DMS153 (cell line): ENCODE data around the gene PRPF18.

Experiments used
- DNase-seq: peaks from one replicate; lab custom pipeline; 2025; lab: John Stamatoyannopoulos, UW

PRPF18 gene

DNA sequence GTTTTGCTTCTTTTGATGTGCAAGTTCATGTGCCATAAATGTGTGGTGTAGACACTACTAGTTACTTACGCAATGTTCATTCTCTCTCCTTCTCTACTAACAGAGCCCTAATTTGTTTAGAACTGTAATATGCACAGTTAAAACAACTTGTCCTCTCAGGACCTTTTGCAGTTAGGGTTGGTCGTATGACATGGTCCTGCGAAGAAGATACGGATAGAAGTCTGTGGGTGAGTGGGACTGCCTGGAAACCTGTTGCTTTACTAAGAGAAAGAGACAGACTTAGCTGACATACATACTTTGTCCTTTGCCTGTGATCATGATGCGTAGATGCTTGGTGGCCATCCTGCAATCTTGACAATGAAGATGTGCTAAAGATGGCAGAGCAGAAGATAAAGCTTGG is 51.1 kb downstream of the PRPF18 start:
- DNase-seq, result no peak

DNA sequence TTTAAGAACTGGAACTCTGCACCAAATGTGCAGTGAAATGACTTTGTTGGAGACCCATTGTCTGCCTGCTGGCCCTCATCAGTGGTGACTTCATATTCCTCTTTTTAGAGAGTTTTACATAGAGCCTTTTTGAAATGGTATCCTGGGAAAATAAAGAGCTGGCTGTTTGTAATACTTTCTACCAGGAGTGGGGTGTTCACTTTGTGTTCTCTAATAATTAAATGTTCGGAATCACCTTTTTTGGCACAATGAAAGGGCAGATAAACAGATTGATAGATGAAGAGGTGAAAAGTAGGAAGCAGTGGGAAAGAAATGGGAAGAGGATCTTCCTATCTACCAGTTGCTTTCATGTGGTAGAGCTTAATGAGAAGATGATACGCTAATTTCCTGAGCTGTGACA is 55.5 kb downstream of the PRPF18 start:
- no peak for DNase-seq

DNA sequence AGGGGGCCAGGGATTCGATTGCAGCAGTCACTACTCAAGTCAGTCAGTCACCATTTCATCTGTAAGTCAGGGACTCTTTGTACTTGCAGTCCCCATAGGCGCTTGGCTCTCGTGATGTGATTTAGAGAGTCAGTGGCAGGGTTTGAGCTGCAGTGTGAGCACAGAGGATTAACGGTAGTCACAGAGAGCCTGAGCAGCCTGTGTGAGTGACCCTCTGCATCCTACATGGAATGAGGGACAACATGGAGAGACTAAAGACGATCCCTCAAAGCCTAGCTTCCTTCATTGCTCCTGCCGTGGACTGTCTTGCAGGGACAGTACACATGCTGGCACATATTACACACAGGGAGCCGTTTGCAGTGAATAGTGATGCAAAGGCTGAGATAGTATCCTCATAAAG is 56.3 kb downstream of the PRPF18 start:
- no peak for DNase-seq

DNA sequence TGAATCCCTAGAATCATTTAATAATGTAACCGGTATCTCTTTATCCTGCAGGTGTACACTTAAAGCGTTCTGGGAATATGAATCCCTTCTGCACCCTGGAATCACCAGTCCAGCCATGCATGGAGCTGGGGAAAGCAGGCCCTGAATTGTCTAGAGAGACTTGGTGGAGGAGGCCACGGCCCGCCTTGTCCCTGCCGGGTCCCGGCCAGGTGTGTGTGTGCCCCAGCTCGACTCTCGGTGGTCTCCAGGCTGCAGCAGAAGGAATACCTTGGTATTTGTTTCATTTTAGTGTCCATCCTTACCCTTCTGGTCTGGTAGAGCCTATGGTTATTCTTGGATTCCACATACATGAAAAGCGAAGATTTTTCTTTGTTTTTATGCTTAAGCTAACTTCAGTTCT is 58.1 kb downstream of the PRPF18 start:
- no peak for DNase-seq

DNA sequence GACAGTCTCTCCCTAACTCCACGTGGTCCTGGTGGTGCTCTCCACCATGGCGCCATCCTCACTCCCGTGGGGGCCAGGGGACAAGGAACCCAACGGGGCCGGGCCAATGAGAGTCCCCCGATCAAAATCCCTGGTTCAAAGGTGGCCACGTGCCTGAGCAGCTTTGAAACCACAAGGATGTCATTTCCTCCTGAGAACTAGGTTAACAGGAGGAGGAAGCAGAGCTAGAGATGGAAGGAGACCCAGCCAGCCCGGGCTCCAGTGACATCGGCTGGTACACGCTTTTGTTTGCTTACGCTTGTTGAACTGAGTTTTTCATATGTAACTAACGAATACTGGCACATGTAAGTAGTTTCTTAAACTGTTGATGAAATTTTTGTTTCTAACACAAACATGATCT is 61.7 kb downstream of the PRPF18 start:
- no peak for DNase-seq

DNA sequence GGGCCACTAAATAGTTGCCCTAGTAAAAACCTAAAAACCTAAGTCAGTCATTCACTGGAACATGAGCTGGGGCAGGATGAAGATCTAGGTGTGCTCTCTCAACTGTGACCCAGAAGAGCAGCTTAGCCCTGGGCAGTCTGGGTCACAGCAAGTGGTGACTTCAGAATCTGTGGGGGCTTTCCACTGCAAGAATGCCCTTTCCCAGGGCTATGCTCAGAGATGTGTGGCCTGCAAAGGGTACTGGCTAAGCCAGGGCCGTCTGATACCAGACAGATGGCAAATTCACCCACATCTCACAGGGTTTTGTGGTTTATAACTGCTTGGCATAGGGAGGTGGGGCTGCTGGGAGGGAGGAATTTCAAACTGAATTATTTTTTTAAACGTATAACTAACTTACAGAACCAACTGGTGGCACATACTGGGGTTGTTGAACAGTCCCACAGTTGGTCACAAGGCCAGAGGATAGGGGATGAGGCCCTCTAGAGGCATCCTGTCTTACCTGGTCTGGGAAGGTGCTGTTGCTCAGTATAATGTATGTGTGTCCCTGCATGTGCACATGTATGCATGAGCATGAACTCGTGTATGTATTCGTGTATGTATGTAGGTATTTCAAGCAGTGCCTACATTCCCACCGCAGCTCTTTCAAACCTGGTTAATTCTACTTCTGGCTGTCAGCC is 63.2 kb downstream of the PRPF18 start:
- no peak for DNase-seq

DNA sequence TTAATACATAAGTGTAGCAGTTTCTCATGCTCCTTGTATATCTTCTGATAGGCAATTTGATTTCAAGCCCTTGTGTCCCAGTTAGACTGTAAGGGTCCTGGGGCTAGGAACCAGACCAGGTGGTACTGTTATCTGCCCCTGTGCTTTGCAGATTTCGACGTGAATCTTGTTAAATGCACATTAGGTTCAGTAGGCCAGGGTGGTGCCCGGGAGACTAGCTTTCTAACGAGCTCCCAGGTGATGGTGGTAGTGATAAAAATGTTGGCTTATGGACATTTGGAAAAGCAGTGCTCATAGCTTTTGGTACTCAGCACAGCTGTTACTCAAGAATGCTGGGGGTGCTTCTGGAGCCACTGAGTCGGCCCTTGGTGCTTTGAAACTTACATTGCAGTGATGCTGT is 64.2 kb downstream of the PRPF18 start:
- DNase-seq, result no peak

DNA sequence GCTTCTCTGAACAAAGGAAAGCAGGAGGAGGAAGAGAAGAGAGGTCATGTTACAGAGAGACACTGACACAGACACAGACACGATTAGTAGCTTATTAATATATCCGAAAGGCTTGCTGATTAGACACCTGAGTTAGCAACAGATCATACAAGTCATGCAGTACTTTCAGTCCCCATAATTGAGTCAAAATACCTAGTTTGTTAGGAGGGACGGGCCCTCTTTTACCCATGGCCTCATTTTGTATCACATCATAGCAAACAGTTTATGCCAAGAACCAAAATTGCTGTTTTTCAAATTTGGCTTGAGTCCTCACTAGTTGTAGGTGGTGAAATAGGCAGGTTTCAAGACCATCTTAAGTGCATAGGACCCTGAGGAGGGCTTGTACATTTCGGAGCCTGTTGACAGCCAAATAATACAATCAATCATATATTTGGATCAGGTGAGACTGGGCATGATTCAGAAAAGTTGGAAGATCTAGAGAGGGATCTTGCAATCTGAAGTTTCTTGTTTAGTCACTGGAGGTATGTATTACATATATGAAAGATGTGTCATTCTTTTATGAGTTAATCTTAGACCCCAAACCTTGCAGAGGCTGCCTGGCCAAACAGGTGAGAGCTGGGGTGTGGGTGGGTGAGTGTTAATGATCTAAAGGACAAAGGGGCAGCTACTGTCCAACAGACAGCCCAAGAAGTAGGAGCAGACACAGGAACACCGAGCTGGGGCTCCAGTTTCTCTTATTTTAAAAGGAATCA is 65.4 kb downstream of the PRPF18 start:
- no peak for DNase-seq

DNA sequence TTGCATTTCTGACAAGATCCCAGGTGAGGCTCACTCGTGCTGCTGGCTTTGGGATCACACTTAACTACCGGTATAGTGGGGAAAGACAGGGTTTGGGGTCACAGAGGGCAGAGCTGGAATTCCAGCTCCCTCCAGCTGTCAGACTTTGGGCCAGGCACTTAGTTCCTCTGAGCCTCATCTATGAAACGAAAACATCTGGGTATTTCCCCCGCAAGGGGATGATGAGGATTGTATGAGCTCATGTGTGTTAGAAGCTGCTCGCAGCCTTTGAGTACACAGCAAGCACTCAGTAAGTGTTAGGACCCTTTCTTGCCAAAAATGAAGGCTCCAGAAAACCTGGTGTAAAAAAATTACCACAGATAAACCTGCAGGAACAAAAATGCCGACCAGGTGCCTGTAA is 66.1 kb downstream of the PRPF18 start:
- no peak for DNase-seq

DNA sequence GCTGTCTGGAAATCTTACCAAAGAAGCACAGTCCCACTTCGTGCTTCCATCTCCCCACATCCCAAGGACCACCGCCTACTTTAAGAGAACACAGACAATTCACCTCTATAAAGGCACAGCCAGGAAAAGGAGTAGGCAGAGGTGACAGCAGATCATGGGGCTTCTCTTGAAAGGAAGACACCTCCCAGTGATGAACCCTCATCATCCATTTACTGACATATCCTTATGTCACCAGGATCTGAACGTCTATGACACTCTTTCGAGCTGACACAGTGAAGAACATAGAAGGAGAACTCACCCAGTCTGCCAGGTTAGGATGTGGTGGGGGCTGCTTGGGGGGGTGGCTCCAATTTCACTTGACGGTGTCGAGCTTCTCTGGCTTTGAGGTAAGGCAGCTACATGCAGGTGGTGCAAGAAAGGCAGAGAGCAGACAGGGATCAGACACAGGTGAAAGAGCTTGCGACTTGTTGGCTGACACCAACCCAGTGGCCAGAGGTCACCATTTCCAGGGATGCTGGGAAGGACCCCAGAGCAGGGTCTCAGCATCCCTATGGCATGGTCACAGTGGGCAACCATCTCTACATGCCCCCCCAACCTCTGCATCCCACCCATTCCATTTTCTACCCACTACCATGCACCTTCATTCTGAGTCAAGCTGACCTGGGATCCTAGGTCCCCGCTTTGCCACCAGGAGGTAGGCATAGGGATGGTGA is 67.5 kb downstream of the PRPF18 start:
- no peak for DNase-seq

DNA sequence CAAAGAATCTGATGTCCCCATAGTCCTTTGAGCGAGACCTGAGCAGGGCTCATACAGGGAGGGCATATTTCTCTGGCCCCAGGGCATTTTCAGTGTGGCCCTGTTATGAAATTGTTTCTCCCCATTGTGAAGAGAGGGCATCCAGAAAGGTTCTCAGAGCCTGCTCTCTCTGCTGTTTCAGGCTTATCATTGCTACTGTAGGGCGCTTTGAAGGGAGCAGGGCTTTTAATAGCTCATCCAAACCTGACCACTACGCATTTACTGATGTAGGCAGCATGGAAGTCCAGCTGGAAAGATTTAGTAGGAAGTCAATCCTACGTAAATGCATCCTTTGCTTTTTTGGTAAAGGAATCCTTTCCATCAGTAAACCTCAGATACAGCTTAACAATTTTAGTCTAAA is 68.1 kb downstream of the PRPF18 start:
- DNase-seq, result no peak

DNA sequence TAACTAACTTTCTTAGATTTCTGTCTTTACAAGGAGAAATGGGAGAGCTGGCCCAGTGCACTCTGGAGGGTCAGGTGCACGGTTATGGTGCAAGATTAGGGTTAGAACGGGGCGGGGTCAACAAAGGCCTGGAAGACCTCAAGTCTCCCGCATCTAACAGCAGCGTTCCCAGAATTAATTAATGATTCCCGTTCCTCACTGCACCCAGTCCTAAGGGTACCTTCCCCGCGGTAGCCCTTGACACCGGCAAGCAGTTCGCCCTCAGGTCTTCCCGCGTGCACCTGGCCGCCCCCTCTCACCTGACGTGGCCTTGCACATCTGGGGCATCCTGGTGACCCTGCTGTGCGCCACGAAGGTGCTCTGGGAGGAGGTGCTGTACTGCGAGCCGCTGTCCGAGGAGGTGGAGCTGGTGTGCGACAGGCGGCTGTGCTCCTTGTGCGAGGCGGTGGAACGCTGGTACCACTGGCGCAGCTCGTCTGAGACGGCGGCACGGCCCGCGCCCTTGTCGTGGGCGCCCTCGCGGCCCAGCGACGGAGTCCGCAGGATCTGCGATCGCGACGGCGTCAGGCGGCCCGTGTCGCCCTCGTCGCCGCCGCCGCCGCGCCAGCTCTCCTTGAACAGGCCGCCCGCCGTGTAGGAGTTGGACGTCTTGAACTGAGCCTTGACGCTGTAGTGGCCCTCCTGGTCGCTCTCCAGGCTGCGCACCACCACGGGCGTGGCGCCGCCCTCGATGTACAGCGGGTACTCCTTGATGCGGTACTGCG is 69.8 kb downstream of the PRPF18 start:
- no peak for DNase-seq

DNA sequence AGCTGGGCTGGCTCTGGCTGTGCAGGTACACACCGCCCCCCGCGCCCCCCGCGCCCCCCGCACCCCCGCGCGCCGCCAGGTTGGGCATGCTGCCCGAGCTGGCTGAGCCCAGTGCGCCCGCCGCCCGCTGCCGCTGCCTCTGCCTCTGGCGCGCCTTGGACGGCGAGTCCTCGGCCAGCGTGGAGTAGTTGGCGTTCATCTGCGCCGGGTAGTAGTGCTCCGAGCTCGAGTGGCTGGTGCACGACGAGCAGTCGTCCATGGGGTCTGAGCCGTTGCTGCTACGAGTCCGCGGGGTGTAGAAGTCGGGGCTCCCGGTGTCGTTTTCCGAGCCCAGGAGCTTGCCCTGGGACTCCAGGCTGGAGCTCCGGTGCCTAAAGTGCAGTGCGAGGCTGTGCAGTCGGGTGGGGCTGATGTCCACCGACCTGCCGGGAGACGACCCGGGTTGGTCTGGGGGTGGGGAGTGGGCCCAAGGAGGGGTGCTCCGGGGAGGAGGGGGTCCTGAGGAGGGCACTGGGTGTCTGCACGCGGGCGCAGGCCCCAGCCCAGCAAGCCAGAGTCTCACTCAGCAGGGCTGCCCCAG is 70.4 kb downstream of the PRPF18 start:
- no peak for DNase-seq

DNA sequence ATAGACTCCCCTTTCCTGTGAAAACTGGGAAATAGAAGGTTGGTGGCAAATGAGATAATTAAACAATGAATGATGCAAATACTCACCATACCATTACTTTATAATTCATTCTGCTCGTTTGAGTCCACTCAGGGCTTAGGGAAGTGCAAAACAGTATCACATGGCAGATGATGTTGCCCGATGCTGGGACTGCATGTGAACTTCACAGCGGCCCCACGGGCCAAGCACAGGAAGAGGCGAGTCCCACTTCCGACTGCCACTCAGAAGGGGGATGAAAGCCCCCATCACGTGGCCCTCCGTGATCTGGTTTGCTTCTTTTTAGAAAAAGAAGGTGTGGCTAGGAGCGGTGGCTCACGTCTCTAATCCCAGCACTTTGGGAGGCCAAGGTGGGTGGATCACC is 71.5 kb downstream of the PRPF18 start:
- no peak for DNase-seq

DNA sequence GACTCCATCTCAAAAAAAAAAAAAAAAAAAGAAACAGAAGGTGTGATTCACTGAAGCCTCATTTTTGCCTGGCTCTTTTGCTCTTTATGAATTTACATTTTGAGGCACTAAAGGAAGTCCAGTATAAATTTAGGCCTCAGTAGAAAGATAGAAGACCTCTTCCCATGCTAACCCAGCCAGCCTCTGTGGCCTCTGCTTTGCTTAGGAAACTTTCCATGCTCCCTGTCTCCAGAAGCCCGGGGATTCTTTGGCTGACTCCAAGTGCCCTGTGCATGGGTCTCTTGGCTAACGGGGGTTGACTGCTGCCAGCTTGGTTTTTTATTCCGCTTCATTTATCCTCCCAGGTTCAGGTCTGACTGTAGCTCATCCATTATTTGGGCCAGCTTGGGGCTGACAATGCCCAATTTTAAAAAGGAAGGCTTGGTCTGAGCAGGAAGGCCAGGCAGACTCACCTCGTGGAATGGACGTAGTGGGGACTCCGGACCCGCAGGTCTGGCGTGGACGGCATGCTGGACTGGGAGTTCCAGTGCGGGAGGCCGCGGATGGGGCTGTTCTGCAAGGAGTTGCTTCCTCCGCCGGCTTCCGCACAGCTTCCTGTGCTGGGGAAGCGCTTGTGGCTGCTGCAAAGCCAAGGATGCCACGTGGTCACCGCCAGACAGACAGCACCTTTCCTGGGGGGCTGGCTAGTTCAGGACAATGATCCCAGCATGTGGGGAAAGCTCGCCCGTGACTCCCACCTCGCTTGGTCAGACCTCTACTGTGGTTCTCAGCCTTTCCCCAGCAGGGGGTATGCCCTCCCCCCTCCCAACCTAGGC is 72.3 kb downstream of the PRPF18 start:
- no peak for DNase-seq

DNA sequence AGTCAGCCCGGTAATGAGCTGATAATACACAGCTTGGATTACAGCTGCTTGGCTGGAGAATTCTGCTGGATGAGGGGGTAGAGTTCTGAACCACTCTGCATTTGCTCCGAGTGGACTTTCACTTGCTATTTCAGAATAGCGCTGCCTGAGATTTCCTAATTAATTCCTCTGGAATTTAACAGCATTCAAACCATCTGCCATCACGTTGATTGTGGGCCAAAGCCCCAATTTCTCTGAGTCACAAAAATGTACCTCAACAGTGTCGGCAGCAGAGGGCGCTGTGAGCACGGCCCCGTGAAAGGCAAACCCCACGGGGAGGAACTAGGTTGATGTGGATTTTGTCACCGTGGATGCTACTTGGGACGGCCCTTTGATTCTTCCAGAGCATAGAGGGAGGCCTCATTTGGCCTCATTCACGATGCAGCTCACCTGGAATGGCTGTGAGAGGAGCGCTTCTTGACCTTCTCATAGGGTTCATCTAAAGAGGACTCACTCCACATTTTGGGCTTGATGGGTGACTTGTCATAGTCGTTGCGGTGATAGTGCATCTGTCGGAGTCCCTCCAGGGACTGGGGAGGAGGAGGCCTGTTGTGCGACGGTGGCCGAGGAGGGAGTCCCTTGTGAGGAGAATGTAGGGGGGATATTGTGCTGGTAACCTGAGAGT is 73.3 kb downstream of the PRPF18 start:
- no peak for DNase-seq

DNA sequence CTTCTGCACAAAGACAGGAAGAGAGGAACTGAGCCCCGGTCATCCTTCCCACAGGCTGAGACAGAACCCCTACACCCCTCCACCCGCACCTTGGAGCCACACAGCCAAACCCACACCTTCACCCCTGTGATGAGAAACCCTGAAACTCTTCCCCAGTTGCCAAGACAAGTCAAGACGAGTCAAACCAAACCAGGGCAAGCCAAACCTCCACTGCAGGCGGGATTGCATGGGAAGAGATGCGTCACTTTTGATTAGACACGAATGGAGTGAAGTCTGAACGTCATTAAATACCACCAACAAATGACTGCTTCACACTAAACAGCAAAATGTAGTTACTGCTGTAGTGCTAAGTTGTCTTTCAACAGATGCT is 73.8 kb downstream of the PRPF18 start:
- no peak for DNase-seq

DNA sequence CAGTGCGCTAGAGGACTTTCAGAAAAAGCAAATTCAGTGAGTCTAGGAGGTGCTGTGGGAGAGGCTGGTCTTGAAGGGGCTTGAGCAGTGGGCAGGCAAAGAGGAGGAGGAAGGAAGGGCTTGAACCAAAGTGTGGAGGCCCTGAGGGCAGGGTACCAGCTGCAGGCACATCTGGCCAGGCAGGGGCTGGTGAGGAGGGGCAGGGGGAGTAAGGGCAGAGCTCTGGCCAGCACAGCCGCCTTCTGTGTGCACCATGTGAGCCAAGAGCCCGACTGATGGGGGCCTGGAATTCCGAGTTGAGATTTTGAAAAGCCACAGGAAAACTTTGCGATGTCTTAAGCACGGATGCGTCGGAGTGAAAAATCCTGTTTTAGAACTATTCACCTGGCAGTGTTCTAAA is 74.5 kb downstream of the PRPF18 start:
- no peak for DNase-seq

DNA sequence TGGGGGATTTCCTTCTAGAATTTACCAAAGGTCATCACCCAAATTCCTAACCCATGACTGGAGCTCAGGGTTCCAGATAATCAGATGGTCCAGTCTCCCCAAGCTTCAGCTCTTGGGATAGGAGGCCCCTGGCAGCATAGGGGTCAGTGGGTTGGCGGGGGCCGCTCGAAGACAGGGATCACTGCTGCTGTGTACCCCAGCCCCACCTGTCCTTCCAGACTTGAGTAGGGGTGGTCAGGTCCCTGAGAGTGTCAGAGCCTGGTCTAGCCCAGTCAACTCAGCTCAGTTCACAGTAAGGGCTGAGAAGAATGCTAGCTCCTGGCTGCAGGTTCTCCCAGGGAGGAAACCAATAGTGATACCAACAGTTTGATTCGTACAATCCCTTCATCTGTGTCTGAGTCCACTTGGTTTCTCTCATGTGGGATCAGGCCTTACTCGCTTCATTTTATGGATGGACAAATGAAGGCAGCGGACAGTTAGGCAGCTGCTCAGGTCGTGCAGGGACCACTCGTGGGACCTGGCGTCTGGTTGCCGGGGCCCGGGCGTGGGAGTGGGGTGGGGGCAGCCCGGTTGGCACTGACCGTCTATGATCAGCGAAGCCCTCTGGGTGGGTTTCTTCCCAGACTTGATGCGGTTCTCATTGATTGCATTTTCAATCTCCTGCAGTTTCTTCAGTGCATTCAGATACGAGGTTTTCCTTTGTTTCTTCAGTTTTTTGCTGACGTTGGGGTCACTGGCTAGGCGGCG is 78.9 kb downstream of the PRPF18 start:
- DNase-seq, result no peak

DNA sequence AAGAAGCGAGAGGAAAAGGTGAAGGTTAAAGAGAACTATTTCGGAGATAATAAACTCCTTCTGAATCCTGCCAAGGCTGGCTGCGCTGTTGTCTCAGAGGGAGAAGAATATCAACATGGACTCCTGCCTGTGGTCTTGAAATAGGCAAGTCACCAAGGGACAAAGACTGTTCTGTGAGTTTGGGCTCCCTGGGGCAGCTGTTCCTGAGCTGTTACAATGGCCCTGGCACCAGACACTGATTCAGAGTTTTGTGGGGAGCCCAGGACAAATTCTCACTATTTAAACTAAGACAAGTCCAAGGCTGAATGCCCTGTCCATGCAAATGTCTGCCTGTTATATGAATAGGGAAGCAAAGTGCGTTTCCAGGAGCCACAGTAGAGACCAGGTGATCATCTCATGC is 81.4 kb downstream of the PRPF18 start:
- DNase-seq, result no peak
